ENCODE data around the gene LSAMP. TPM values are rescaled to one million over a fixed set of nuclear protein-coding genes. Genes with fewer than 3 reads are reported as not detected.
"Not testable (repeated sequence)": the region's sequence is repeated elsewhere in the genome, so short reads cannot be mapped to it uniquely, and the experiment has no call there.

LSAMP gene
- total RNA-seq, 1 experiment from 2014 or later: not detected

- DNase-seq (ENCODE audit: low spot score): no peak
Observed at GRCh38 chr3:115805520-115805919, 639.8 kb downstream of the LSAMP start.

DNA sequence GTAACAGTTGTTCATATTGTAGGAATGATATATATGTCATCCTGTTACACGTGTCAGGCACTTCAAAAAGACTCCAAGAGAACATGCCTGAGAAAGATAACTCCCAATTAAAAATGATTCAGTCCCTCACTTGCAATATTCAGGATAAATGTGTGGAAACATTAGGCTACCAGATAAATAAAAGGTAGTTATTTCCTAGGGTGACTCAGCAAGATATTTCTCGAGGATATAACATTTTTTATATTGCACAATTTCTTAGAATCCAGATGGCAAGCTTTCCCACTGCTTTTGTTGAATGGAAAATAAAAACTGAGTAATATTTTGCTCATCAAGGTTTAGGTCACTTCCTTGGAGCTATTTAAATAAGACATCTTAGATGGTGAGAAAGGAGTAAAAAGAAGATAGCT, 640.6 kb downstream of the LSAMP start:
- no peak for DNase-seq (ENCODE audit: low spot score)

- DNase-seq (ENCODE audit: low spot score): no peak
Observed at GRCh38 chr3:115804200-115804599, 641.1 kb downstream of the LSAMP start.

DNA sequence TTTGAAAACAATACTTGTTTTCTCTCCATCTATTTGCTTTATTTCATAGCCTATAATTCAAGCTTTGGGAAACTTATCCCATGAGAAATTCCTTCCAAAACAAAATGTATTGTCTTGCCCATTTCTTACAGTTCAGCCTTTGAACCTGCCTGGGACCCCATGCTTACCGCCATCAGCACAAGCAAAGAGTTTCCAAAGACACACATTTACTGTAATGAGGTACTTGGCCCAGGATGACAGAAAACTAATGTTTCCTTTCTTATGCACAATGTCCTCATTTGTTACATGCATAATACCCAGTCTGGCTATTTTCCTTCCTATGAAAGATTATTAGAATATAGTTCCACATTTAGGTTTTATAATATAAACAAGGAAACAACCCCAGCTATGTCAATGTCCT, 641.6 kb downstream of the LSAMP start:
- no peak for DNase-seq (ENCODE audit: low spot score)

- peak; percentile 20 for DNase-seq (ENCODE audit: low spot score)
Observed at GRCh38 chr3:115800489-115801075, 644.7 kb downstream of the LSAMP start.

- DNase-seq (ENCODE audit: low spot score): not testable (repeated sequence)
Observed at GRCh38 chr3:115800065-115800464, 645.2 kb downstream of the LSAMP start.

DNA sequence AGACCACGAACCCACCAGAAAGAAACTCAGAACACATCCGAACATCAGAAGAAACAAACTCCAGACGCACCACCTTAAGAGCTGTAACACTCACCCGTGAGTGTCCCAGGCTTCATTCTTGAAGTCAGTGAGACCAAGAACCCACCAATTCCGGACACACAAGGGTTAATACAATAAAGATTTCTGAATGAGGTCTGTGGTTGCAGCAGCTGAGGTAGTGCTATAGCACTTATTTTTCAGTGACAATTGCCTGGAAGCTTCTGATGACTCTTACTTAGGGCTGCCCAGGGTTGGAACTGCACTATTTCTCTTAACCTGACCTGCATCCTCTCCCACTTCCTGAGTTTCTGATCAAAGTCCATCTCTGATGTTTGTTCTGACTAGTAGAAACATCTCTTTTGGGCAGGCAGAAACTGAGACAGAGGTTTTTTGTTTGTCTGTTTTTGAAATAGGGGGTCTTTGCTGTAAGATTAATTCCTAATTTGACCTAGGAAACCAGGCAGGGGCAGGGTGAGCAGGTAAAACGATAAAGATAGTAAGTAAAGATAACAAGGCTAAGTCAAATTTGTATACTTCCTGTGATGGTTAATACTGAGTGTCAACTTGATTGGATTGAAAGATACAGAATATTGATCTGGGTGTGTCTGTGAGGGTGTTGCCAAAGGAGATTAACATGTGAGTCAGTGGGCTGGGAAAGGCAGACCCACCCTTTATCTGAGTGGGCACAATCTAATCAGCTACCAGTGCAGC, 652.9 kb downstream of the LSAMP start:
- DNase-seq (ENCODE audit: low spot score): peak; percentile 87

GRCh38 chr3:115791271-115792153, 653.8 kb downstream of the LSAMP start:
- DNase-seq (ENCODE audit: low spot score): peak; percentile 57

DNA sequence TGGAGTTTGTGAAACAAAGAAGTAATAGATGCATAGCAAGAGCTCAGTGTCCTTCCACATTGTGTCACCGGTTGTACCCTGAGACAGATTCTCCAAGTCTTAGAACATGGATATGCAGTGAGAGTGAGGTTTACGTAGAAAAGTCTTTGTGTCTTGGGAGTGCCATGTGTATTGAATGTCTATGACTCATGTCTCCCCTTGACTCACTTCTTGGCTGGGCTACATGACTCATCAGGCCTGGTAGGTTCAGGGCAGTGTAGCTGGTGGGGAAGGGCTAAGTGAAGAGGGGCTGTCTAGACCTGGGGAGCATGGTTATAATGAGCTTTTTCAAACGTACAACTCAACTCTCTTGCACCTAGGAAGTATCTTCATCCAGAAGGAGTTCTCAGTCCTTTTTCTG, 654.5 kb downstream of the LSAMP start:
- DNase-seq (ENCODE audit: low spot score): peak; percentile 89

- DNase-seq (ENCODE audit: low spot score): no peak
Observed at GRCh38 chr3:115789481-115789880, 655.8 kb downstream of the LSAMP start.

- peak; percentile 20 for DNase-seq (ENCODE audit: low spot score)
Observed at GRCh38 chr3:115788921-115789470, 656.3 kb downstream of the LSAMP start.

DNA sequence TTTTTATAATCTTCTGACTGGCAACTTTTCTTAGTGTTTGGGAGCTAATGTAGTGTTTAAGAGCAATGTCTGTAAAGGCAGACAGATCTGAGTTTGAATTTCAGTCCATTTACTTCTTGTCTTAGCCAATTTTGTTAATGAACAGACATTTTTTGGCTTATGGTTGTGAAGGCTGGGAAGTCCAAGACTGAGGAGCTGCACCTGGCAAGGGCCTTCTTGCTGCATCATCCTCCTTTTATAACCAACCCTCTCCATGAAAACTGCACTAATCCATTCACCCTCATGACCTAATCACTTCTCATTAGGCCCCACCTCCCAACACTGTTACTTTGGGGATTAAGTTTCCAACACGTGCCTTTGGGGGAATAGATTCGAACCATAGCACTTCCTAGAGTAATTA, 657.5 kb downstream of the LSAMP start:
- DNase-seq (ENCODE audit: low spot score): no peak

- DNase-seq (ENCODE audit: low spot score): no peak
Observed at GRCh38 chr3:115785782-115786181, 659.5 kb downstream of the LSAMP start.

GRCh38 chr3:115784739-115785536, 660.3 kb downstream of the LSAMP start:
- no peak for DNase-seq (ENCODE audit: low spot score)

- DNase-seq (ENCODE audit: low spot score): peak; percentile 94
Observed at GRCh38 chr3:115783938-115784738, 661.1 kb downstream of the LSAMP start.

DNA sequence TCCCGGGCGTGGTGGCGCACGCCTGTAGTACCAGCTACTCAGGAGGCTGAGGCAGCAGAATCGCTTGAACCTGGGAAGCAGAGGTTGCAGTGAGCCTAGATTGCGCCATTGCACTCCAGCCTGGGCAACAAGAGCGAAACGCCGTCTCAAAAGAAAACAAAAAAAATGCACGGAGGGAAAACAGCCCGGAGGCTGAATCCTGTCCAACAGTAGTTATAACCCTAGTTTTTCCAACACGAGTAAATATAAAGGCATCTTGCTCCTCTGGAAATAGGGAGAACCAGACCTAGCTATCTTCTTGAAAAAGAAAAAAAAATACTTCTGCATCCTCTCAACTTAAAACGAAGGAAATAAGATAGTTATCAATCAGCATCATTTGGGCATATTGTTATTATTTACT, 661.9 kb downstream of the LSAMP start:
- DNase-seq (ENCODE audit: low spot score): not testable (repeated sequence)

- DNase-seq (ENCODE audit: low spot score): no peak
Observed at GRCh38 chr3:115779011-115779410, 666.3 kb downstream of the LSAMP start.

DNA sequence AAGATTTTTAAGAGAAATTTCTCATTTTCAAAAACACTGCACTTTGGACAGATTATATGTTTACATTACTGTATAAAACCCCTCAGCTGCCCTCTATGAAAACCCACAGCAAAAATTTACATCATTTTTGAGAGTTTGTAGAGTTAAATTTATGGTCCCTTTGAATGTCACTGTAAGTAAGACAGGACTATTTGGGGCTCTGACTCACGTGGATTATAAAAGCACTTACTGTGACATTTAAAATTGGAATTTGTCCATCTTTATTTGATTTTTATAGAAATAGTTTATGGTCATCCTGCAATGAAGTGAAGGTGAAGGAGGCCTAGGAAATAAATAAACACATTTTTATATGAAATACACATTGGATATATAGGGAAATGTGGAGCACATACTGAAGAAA, 672.3 kb downstream of the LSAMP start:
- no peak for DNase-seq (ENCODE audit: low spot score)

- DNase-seq (ENCODE audit: low spot score): no peak
Observed at GRCh38 chr3:115768661-115769060, 676.6 kb downstream of the LSAMP start.
